Activated naive CD4-positive, alpha-beta T cell treated with Interleukin-2 at 50 U/mL for 16 hours (primary cell): ENCODE measurements around the gene GBA2.
A peak's percentile ranks its signal among the peaks of the same experiment; 100 is the strongest.

ENCODE experiments used
- DNase-seq: peaks from one replicate; pipeline ENCODE4 v3.0.0-alpha.2; 2020

The GBA2 gene

GRCh38 chr9:35748858-35749514, at the start of gene GBA2, which contains the start of gene RGP1:
TSS of gene GBA2 (minus strand) at chr9:35749228. CDS start at chr9:35748704, 524 bp downstream.
TSS of gene RGP1 (plus strand) at chr9:35749287. CDS start at chr9:35749756, 469 bp downstream.
- peak; percentile 80 for DNase-seq

- no peak for DNase-seq
These were observed 48.5 kb upstream of the GBA2 start for GRCh38 chr9:35797311-35798109.

DNA sequence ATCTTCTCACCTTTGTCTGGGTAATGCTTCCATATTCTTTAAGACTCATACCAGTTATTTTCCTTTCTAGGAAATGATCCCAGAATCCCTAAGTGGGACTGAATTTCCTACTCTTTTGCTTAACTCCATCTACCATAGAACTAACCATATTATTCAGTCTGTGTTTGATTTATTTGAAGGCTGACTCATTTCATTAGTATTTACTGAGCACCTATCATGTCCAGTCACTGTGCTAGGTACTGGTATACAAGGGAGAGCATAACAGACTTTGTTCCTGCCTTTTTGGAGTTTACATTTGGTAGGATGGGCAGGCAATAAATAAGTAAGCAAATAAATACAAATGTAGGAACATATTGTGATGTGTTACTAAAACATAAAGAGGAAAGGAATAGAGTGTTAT, 46.7 kb upstream of the GBA2 start:
- no peak for DNase-seq

DNA sequence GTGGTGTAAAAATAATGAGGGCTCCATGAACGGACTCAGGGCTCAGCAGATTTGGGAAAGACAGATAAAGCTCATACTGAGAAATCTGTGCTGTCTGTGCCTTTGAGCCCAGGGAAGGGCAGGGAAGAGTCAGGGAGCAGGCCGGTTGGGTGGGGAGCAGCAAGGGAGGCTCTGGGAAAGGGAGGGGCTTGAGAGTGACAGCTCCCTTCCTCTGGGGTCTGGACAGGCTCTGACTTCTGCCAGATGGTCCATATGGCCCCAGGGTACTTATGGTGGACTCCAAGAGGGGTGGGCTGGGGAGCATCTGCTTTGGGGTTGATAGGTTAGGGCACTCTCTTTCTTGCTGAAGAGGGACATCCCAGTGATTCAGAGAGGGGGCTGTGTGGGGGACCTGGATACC, 44.4 kb upstream of the GBA2 start:
- no peak for DNase-seq

- DNase-seq: no peak
These were observed 43.8 kb upstream of the GBA2 start for GRCh38 chr9:35792826-35793225.

- DNase-seq: no peak
These were observed 43.2 kb upstream of the GBA2 start for GRCh38 chr9:35792024-35792813.

GRCh38 chr9:35791297-35791921, 42.4 kb upstream of the GBA2 start, which contains the start of gene NPR2:
TSS of gene NPR2 (plus strand) at chr9:35791591. CDS start at chr9:35792409, 818 bp downstream.
- no peak for DNase-seq

DNA sequence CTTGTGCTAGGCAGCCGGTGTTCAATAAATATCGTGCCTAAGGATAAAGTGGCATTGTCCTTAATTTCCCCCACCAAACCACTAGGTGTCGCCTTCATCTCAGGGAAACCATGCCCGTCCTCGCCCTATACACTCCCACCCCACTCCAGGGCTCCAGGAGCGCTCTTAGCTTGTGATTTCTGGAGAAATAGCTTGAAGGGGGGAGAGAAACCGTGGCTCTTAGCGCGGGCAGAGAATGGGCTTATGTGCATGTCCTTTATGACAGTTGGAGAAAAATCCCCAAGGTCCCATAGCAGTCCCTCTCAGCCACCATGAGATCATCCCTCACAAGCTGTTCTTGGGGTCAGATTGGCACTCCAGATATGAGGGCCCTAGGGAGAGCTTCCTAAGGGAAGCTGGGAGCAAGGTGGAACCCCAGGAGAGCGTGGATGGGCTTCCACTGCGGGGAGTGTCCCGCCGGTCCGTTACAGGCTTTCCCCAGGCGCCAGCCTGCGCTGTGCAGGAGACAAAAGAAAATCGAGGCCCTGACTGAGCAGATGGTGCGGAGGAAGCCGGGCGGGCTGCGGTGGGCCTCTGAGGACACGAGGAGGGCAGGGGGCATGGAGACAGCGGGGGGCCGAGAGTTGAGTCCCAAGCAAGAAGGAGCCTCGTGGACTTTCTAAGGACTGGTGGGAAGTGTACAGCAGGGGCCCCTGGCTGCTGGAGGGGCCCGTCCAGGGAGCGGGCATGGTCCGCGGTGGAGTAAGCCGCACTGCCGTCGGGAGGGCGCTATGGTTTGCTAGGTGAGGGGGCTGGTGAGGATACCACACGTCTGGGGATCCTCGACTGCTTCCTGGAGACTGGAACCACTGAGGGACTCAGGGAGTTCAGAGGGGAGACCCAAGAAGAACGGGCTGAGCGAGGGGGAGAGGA, 41.6 kb upstream of the GBA2 start:
- peak; percentile 53 for DNase-seq

DNA sequence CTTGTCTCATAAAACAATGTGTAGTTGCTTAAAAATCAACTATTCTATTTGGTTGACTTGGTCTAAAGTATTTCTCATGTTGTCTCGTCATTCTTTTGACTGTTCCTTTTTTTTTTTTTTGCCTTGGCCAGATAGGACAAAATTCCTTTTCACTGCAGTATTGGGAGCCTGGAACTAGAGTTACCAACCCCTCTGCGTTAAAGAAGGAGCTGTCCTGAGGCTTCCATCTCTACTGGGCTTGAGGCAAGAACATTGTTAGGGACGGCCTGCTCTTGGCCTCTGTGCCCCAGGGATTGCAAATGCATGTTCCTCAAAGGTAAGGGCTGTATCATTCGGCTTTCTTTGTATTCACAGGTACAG, 41.0 kb upstream of the GBA2 start:
- no peak for DNase-seq

GRCh38 chr9:35789541-35789940, 40.5 kb upstream of the GBA2 start:
- no peak for DNase-seq

GRCh38 chr9:35783418-35783817, 34.4 kb upstream of the GBA2 start:
- DNase-seq: no peak

DNA sequence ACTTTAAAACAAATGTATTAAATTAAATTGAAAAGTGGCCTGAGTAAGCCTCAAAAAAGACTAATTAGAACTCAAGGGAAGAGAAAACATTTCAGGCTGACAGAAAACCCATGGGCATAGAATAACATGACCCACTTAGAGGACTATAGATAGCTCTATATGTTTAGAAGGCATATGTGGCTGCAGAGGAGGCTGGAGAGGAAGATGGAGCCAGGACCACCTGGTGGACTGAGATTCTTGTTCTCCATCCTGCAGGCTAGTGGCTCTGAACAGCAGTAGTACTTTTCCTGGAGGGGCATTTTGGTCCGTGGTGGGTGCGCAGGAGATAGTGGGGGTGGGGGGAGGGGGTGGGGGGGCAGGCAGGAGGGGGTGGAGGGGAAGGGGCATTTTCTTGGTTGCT, 32.0 kb upstream of the GBA2 start:
- DNase-seq: no peak

DNA sequence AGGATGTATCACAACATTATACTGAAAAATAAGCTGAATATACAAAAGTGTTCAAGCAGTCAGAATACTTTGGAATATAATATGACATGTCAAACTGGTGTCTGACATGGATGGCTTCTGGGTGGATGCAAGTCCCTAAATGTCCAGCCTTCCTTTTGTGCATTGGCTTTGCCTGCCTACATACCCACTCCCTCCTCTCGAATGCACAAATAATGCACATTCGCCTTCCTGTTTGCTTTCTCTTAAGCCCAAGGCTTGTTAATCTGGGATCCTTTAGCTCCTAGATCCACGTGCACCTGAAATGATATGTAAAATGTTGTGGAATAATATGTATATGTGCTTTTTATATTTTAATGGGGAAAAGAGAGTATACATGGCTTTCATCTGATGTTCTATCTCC, 29.5 kb upstream of the GBA2 start:
- DNase-seq: no peak

- DNase-seq: no peak
These were observed 27.0 kb upstream of the GBA2 start for GRCh38 chr9:35776018-35776417.

- no peak for DNase-seq
These were observed 26.0 kb upstream of the GBA2 start for GRCh38 chr9:35774907-35775635.

DNA sequence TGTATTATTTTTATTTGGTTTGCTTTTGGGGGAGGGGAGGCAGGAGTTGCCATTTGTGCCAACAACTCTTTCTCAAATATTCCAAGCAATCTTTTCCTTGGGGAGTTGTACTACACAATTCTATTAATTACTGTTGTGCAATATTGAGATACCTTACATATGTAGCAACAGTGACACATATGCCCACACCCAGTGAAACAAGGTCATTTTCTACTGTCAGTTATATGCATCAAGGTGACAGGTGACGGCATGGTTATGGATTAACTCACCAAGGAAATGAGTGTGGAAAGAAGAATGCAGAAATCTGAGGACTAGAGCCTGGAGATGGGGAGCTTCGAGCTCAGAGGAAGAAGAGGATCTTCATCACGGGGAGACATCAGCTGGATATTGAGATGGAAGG, 22.9 kb upstream of the GBA2 start:
- no peak for DNase-seq

GRCh38 chr9:35771534-35771933, 22.5 kb upstream of the GBA2 start:
- DNase-seq: no peak

DNA sequence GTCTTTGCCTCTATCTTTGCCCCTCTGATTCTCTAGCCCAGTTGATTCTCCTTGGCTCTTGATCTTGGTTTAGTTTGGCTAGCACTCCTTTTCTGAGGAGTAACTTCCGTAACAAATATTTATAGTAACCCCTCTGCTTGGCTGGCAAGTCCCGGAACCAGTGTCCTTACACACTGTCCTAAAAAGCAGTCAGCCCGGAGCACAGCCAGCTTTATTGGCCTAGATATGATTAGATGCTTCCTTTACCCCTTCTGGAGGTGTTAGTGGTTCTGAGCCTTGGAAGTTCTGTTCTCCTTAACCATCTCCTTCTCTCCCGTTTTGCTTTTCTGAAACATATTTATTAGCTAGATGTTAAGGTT, 22.0 kb upstream of the GBA2 start:
- no peak for DNase-seq

DNA sequence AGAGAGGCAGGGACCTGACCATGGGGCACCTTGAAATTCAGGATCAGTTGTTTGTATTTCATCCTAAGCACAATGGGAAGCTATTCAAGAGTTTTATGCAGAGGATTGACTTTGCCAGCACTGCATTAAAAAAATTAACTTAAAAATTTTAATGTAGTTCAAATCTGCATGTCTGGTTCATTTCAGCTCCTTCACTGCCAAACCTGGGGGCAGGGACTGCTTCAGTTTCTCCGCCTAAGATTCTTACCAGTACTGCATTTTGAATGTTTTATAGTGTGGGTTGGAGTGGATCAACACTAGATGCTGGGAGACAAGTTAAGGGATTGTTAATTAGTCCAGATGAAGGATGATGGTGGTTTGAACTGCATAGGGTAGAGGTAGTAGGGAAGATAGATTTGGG, 20.7 kb upstream of the GBA2 start:
- DNase-seq: no peak

- no peak for DNase-seq
These were observed 18.4 kb upstream of the GBA2 start for GRCh38 chr9:35767458-35767857.

DNA sequence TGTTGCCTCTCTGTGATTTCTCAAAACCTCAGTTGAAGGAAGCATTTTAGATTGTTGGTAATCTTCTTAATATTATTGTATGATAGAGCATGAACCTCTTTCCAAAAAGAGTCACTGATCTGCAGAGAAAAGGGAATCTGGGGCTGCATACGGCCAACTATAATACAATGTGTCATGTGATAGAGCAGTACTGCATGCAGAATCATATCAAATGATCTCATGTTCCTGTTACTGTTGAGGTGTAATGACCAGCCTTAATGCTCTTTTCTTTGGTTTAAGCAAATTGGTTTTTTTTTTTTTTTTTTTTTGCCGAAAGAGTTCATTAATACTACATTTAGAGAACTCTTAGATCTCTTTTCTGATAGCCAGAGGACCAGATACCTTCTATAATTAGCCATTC, 18.0 kb upstream of the GBA2 start:
- no peak for DNase-seq
